Measurements from ENCODE around the gene HM13.

DNA sequence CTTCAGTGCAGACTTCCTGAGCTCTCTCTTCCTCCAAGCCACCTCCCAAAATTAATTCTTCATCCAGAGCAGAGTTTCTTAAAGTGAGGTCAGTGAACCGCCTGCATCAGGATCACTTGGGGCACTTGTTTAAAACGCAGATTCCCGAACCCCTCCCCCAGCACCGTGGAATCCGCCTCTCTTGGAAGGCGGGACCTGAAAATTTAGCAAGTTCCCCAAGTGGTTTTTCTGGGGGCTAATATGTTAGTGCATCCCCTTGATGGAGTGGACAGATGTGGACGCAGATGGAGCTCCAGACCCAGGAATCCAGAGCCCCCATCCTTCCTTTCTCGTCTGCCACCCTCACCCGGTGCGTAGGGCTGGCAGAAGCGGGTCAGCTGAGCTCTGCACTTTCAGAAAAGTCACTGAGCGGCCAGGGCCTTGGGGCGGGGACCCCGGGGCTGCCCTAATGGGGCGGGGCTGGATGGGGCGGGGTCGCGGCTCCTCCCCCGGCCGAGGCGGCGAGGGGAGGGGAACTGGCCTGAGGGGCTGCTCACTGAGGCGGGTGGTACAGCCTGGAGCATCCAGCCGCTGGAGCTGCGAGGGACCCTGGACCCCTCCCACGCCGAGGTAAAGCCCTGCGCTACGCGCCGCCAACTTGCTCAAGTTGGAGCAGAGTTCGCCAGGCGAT is 39.3 kb upstream of the HM13 start, which contains the start of the genes DEFB124 and REM1:
- TF ChIP-seq, protein P1, sequence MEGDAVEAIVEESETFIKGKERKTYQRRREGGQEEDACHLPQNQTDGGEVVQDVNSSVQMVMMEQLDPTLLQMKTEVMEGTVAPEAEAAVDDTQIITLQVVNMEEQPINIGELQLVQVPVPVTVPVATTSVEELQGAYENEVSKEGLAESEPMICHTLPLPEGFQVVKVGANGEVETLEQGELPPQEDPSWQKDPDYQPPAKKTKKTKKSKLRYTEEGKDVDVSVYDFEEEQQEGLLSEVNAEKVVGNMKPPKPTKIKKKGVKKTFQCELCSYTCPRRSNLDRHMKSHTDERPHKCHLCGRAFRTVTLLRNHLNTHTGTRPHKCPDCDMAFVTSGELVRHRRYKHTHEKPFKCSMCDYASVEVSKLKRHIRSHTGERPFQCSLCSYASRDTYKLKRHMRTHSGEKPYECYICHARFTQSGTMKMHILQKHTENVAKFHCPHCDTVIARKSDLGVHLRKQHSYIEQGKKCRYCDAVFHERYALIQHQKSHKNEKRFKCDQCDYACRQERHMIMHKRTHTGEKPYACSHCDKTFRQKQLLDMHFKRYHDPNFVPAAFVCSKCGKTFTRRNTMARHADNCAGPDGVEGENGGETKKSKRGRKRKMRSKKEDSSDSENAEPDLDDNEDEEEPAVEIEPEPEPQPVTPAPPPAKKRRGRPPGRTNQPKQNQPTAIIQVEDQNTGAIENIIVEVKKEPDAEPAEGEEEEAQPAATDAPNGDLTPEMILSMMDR (conservative IDR thresholded peaks at IDR 0.05; ENCODE audit: low read length), result no peak
- TF ChIP-seq EZH2phosphoT487 (IDR thresholded peaks at IDR 0.05; ENCODE audit: borderline replicate concordance, low read depth, low read length), result no peak
